Left ventricle myocardium superior (tissue), 1 donor: ENCODE data around the gene CCN5. TPM values are rescaled to one million over a fixed set of nuclear protein-coding genes. Genes with fewer than 3 reads are reported as not detected.

Experiments used
- ATAC-seq: fragments of 200-7000 bp; cut with Tn5 transposase; one replicate; pipeline ENCODE4 v1.9.1; 2020; ENCODE audit warnings: mild to moderate bottlenecking, moderate library complexity
- DNase-seq: peaks from one replicate; pipeline ENCODE4 v3.0.0-alpha.2; 2020
- intact Hi-C: fragments of 100-400 bp; cut with micrococcal nuclease; formaldehyde crosslinking; loops from one replicate; pipeline ENCODE4 v1.11.0; 2022
- total RNA-seq: library from RNA; stranded (reverse); fragmentation: NEBNext Ultra II Directional; extraction: Animal tissue kit (Norgen Biotek cat#: 25700); gene quantifications from one replicate; pipeline ENCODE4 v1.2.1, GENCODE V29; 2021
- donor health status: DM: no; HTN: yes; CAD: no; lungs with severe emphysema.

CCN5 gene
- total RNA-seq, 1 donor from 2014 or later, result 19.5 TPM

DNA sequence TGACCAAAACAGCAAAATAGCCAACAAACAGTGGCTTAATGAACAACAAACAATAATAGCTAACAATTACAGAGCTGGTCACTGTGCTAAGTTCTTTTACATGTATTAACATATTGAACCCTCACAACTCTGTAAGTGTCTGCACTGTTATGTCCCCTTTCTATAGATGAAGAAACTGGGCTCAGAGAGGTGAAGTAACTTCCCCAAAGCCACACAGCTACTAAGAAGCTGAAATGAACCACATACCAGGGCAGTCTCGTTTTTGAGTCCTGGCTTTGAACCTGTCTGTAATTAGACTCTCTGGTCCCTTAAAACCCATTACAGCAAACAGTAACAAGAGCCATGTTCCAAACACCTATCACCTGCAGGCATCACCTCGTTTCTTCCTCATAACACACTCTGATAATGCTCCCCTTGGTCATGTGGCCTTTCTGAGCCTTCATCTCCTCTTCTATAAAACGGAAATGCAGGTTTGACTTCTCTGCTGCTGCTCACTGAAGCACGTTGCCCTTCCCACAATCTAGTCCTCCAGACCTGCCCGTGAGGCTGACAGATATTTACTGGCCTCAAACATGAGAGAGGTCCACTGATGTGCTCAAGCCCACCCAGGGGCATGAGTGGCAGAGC lies 53.8 kb downstream of the CCN5 start:
- ATAC-seq (no peak), DNase-seq (no peak)
- intact Hi-C loops, result no loop called here

DNA sequence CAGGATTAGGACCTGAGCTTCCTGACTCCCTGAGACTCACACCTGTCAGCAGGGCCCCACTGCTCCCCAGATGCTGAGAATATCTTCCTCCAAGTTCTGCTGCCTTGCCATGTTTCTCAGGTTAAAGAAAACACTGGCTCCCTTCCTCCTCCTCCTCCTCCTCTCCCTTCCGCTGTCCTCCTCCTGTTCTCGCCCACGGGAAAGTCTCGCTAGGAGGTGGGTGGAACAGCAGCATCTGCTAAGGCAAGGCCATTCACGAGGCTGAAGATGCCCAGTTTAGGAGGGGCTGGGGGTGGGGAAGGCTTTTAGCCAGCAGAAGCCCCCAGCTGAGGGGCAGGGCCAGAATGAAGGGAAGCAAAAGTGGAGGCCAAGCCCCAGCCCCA lies 54.3 kb downstream of the CCN5 start:
- no peak for ATAC-seq
- intact Hi-C loops, result no loop called here

GRCh38 chr20:44770484-44771171 lies 55.5 kb downstream of the CCN5 start:
- intact Hi-C loops, result no loop called here
- ATAC-seq (no peak), DNase-seq (no peak)

More for the DNA sequence above, 54.3 kb downstream of the CCN5 start:
- no peak for DNase-seq

- DNase-seq (no peak), ATAC-seq (no peak)
- intact Hi-C loops, result no loop called here
Observed at GRCh38 chr20:44771172-44771535, 56.0 kb downstream of the CCN5 start.

DNA sequence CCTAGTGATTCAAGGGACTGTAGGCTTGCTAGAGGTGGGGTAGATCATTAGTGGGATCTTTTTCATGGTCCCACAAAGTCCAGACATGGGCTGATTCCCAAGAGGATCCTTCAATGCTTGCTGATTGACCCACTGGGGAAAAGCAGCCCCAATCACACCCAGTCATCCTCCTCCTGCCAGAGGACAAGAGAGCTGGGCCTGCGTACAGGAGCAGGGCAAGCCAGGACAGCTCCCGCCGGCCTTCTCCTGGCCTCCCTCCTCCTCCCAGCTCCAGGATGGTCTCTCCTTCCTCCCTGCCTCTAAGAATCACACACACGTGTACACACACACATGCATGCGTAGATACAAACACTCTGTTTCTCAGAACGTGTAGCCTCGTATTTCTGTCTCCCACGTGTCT lies 57.5 kb downstream of the CCN5 start:
- ATAC-seq, result no peak
- intact Hi-C loops, result no loop called here
- DNase-seq, result no peak

DNA sequence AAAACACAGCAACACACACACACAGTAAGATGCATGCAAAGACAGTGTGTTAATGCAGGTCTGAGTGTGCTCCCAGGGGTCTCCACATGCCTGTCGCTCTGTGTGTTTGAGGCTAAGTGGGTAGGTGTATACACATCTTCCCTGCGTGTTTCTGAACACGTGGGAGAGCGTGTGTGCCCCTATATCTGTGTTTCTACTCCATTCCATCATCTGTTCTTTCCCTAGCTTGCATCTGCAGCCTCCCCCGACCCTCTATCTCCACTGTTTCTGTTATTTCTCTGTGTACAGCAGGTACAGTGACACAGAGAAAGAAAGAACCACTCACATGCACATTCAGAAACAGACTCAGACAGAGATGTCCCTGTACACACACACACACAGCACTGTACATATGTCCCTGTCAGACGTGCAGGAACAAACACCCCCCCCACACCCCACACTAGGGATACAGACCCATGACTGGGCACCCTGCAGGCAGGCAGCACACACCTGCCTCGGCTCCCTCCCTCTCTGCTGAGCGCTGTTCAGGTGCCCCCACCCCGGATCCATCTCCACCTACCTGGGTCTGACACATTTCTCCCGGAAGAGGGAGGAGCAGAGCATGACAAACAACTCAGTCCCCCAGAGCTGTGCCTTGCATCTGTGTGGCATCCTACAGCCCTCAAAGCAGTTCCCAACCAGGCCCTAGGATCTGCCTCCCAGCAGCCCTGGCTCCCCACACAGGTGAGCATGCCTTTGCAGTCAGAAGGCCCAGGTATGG lies 58.1 kb downstream of the CCN5 start:
- intact Hi-C loops, result no loop called here
- ATAC-seq (no peak), DNase-seq (no peak)

DNA sequence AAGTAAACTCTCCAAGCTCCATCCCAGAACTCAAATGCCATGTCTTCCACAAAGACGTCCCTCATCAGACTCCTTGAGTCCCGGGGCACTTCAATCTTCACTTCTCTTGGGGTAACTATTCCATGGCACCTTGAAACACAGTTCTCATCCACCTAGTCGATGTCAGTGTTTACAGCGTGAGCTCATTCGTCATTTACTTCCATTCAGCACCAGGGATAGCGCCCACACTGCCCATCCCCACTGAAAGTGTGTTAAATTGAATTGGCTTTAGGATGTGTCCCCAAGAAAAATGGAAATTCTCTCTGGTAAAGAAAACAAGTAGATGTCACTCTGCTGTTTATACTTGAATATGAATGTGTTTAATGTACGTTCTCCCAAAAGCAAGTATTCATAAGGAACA lies 61.8 kb downstream of the CCN5 start:
- ATAC-seq, result no peak
- intact Hi-C loops, result no loop called here
- DNase-seq, result no peak

Other genes starting within 250 kb of the CCN5 start
- gene TTPAL, start 239.5 kb upstream of the CCN5 start, total RNA-seq, result 4.1 TPM
- gene SERINC3, start 193.3 kb upstream of the CCN5 start, total RNA-seq, result 89.9 TPM
- 195 TPM for gene PKIG, start 132.8 kb upstream of the CCN5 start, total RNA-seq
- 8.5 TPM for gene ADA, start 63.7 kb upstream of the CCN5 start, total RNA-seq
- 0.25 TPM for gene KCNK15, start 30.5 kb downstream of the CCN5 start, total RNA-seq
- gene RIMS4, start 95.2 kb downstream of the CCN5 start, total RNA-seq, result 0.12 TPM
- 108 TPM for gene YWHAB, start 170.3 kb downstream of the CCN5 start, total RNA-seq
- 2.7 TPM for gene PABPC1L, start 194.7 kb downstream of the CCN5 start, total RNA-seq
- gene TOMM34, start 245.0 kb downstream of the CCN5 start, total RNA-seq, result 9.6 TPM